PC-3 (cell line): ENCODE data around the gene DNAH9.

Experiments
- EZH2 ChIP-seq: fragments of 300-600 bp; sonication (generic); IDR thresholded peaks from one replicate; pipeline ENCODE4 v1.6.1; 2017; ENCODE audit warnings: antibody characterized with exemption, mild to moderate bottlenecking, low read length; ENCODE audit not compliant: unreplicated experiment
- EZH2phosphoT487 ChIP-seq: fragments of 300-600 bp; sonication (generic); IDR thresholded peaks from 2 replicates; pipeline ENCODE4 v1.6.1; 2018; ENCODE audit warnings: mild to moderate bottlenecking, antibody characterized with exemption, low read length, borderline replicate concordance
- TF ChIP-seq, protein P1 (sequence below): fragments of 300-600 bp; sonication (generic); conservative IDR thresholded peaks from 2 replicates; pipeline ENCODE4 v1.5.1; 2017; ENCODE audit warnings: antibody characterized with exemption, low read depth, mild to moderate bottlenecking, low read length

DNA sequence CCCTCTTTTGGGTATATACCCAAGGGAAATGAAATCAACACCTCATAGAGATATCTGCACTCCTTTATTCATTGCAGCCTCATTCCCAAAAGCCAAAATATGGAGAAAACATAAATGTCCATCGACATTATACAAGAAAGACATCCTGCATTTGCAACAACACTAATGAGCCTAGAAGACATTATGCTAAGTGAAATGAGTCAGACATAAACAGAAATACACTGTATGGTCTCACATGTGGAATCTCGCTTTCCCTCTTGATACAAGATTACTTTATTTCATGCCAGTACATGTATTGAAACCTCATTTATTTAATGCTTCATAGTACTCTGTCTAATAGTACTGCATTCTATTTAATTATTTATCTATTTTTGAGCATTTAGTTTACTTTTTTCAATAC is 241.8 kb downstream of the DNAH9 start:
- TF ChIP-seq, protein P1, sequence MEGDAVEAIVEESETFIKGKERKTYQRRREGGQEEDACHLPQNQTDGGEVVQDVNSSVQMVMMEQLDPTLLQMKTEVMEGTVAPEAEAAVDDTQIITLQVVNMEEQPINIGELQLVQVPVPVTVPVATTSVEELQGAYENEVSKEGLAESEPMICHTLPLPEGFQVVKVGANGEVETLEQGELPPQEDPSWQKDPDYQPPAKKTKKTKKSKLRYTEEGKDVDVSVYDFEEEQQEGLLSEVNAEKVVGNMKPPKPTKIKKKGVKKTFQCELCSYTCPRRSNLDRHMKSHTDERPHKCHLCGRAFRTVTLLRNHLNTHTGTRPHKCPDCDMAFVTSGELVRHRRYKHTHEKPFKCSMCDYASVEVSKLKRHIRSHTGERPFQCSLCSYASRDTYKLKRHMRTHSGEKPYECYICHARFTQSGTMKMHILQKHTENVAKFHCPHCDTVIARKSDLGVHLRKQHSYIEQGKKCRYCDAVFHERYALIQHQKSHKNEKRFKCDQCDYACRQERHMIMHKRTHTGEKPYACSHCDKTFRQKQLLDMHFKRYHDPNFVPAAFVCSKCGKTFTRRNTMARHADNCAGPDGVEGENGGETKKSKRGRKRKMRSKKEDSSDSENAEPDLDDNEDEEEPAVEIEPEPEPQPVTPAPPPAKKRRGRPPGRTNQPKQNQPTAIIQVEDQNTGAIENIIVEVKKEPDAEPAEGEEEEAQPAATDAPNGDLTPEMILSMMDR, result no peak
- TF ChIP-seq EZH2 (no peak), EZH2phosphoT487 (no peak)
